Activated B cell treated with CpG ODN at 0.5 μM for 24 hours (primary cell): Measurements from ENCODE around the gene CAVIN1. TPM values are rescaled to one million over a fixed set of nuclear protein-coding genes. Genes with fewer than 3 reads are reported as not detected.
A peak's percentile ranks its signal among the peaks of the same experiment; 100 is the strongest.

Source experiments
- ATAC-seq: fragments of 200-7000 bp; cut with Tn5 transposase; one replicate; pipeline ENCODE4 v1.10.0; 2021; ENCODE audit warnings: low read depth, mild to moderate bottlenecking, moderate library complexity
- CTCF ChIA-PET: fragments of 350-600 bp; sonication (Branson Sonifier 250); formaldehyde crosslinking; loops from one replicate; lab custom pipeline; 2021; ENCODE audit warnings: antibody characterized with exemption; lab: Charles Lee
- POLR2A ChIA-PET: fragments of 350-600 bp; sonication (Branson Sonifier 250); formaldehyde crosslinking; loops from one replicate; lab custom pipeline; 2021; ENCODE audit warnings: antibody characterized with exemption; lab: Charles Lee
- DNase-seq: peaks from one replicate; pipeline ENCODE4 v3.0.0; 2022
- H3K27ac Mint-ChIP-seq: one replicate; pipeline ENCODE4 v1.8.0; 2020; ENCODE audit warnings: mixed read lengths
- H3K27me3 Mint-ChIP-seq: one replicate; pipeline ENCODE4 v1.8.0; 2021; ENCODE audit warnings: mixed read lengths
- H3K36me3 Mint-ChIP-seq: one replicate; pipeline ENCODE4 v1.8.0; 2021; ENCODE audit warnings: low read depth, mixed read lengths
- H3K4me1 Mint-ChIP-seq: one replicate; pipeline ENCODE4 v1.8.0; 2021; ENCODE audit warnings: mixed read lengths
- H3K4me3 Mint-ChIP-seq: one replicate; pipeline ENCODE4 v1.8.0; 2020; ENCODE audit warnings: mild to moderate bottlenecking, mixed read lengths
- H3K9me3 Mint-ChIP-seq: one replicate; pipeline ENCODE4 v1.8.0; 2020; ENCODE audit warnings: mixed read lengths
- CTCF ChIP-seq: fragments of 200-600 bp; IDR thresholded peaks from one replicate; pipeline ENCODE4 v1.8.0; 2022; ENCODE audit warnings: antibody characterized with exemption, mild to moderate bottlenecking
- intact Hi-C: fragments of 100-400 bp; cut with micrococcal nuclease; formaldehyde crosslinking; loops from one replicate; pipeline ENCODE4 v1.15.1; 2024
- total RNA-seq: library from RNA; stranded (reverse); gene quantifications from 2 replicates; pipeline ENCODE4 v1.2.3, GENCODE V29; 2022

The CAVIN1 gene
- total RNA-seq, 1 donor from 2014 or later: 0.20 TPM

- intact Hi-C loops: loop anchor here (2.0 to 10.0 kb wide), 5 partner anchors 53 to 605 kb away; partner anchors contain the start of genes JUP and KCNH4
- peaks cover 17% of the 10 kb centered on the region for H3K36me3 Mint-ChIP-seq
- peak overlapping the region; percentile 68 for H3K4me3 Mint-ChIP-seq
- ChIA-PET CTCF (interaction anchor here (1.3 to 2.1 kb wide), 3 partner anchors 11 to 78 kb away, joined by 4 to 8 read pairs (median 7); no protein-coding TSS in a partner anchor), POLR2A (interaction anchor here (1.5 to 3.2 kb wide), 6 partner anchors 13 to 384 kb away, joined by 5 to 102 read pairs (median 12); partner anchors contain the start of genes NAGLU and VPS25)
- DNase-seq (no peak), ATAC-seq (no peak)
- no peak for TF ChIP-seq CTCF
- H3K27me3 Mint-ChIP-seq: no peaks in the 10 kb centered on the region
- H3K9me3 Mint-ChIP-seq: no peaks in the 10 kb centered on the region
- H3K27ac Mint-ChIP-seq: peak overlapping the region; percentile 100
- H3K4me1 Mint-ChIP-seq: peaks cover 57% of the 10 kb centered on the region
These were observed 33.2 kb downstream of the CAVIN1 start for GRCh38 chr17:42389899-42390298.

DNA sequence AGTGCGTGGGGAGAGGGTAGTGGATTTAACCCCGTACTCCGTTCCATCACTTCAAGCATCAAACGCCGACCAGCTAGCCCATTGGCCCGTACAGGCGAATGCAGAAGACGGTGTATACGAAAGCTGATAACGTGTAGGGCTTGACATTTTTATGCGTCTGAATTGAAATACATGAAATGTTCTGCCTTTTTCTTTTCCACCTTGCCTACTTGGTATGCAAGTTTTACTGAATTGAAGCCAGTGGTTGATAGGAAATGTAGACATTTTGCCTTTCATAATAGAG is 34.0 kb downstream of the CAVIN1 start:
- H3K36me3 Mint-ChIP-seq: peaks cover 19% of the 10 kb centered on the region
- H3K4me1 Mint-ChIP-seq: peaks cover 59% of the 10 kb centered on the region
- POLR2A ChIA-PET: interaction anchor here (0.5 to 3.2 kb wide), 41 partner anchors 11 to 927 kb away, joined by 3 to 102 read pairs (median 5); partner anchors contain the start of genes ACLY, CAVIN1, CNP and DNAJC7
- peak overlapping the region; percentile 100 for H3K27ac Mint-ChIP-seq
- H3K9me3 Mint-ChIP-seq: no peaks in the 10 kb centered on the region
- H3K27me3 Mint-ChIP-seq: no peaks in the 10 kb centered on the region
- CTCF ChIA-PET: interaction anchor here (1.2 to 2.1 kb wide), 6 partner anchors 10 to 77 kb away, joined by 3 to 15 read pairs (median 7); no protein-coding TSS in a partner anchor
- peak; percentile 50 for ATAC-seq
- intact Hi-C loops: loop anchor here (2.0 to 10.0 kb wide), 5 partner anchors 52 to 604 kb away; partner anchors contain the start of genes JUP and KCNH4
- no peak for DNase-seq
- TF ChIP-seq CTCF: no peak
- H3K4me3 Mint-ChIP-seq: peak overlapping the region; percentile 97

GRCh38 chr17:42388381-42389134 is 34.5 kb downstream of the CAVIN1 start, which contains the start of gene STAT3:
TSS of gene STAT3 (minus strand) at chr17:42388442. CDS start at chr17:42348516, 39,926 bp downstream.
- POLR2A ChIA-PET: interaction anchor here (0.5 to 3.2 kb wide), 52 partner anchors 12 to 972 kb away, joined by 3 to 102 read pairs (median 5); partner anchors contain the start of genes ACLY, CAVIN1, CNP and DNAJC7
- H3K36me3 Mint-ChIP-seq: peaks cover 21% of the 10 kb centered on the region

GRCh38 chr17:42387661-42388380 is 35.2 kb downstream of the CAVIN1 start:
- CTCF ChIA-PET: interaction anchor here (0.9 to 2.1 kb wide), 8 partner anchors 9 to 165 kb away, joined by 3 to 15 read pairs (median 6); no protein-coding TSS in a partner anchor
- POLR2A ChIA-PET: interaction anchor here (0.5 to 3.2 kb wide), 47 partner anchors 11 to 973 kb away, joined by 3 to 102 read pairs (median 5); partner anchors contain the start of genes ACLY, CAVIN1, CNP and DNAJC7
- Mint-ChIP-seq H3K36me3 (peaks cover 21% of the 10 kb centered on the region), H3K4me1 (peaks cover 52% of the 10 kb centered on the region), H3K4me3 (peak overlapping the region; percentile 97), H3K9me3 (no peaks in the 10 kb centered on the region), H3K27me3 (no peaks in the 10 kb centered on the region), H3K27ac (peak overlapping the region; percentile 100)
- intact Hi-C loops: loop anchor here (1.0 to 10.0 kb wide), 9 partner anchors 9 to 603 kb away; partner anchors contain the start of genes ACLY, JUP and KCNH4
- TF ChIP-seq CTCF: no peak
- no peak for ATAC-seq
- DNase-seq: peak; percentile 47

More at GRCh38 chr17:42388381-42389134, 34.5 kb downstream of the CAVIN1 start, which contains the start of gene STAT3:
- intact Hi-C loops: loop anchor here (1.0 to 10.0 kb wide), 9 partner anchors 9 to 604 kb away; partner anchors contain the start of genes ACLY, JUP and KCNH4
- Mint-ChIP-seq H3K27ac (peak within 1 kb of the TSS; percentile 100), H3K4me1 (peaks cover 56% of the 10 kb centered on the region), H3K4me3 (peak within 1 kb of the TSS; percentile 97), H3K9me3 (no peaks in the 10 kb centered on the region), H3K27me3 (no peaks in the 10 kb centered on the region)
- CTCF ChIA-PET: interaction anchor here (0.9 to 2.1 kb wide), 9 partner anchors 9 to 166 kb away, joined by 3 to 15 read pairs (median 4); no protein-coding TSS in a partner anchor
- TF ChIP-seq CTCF: no peak
- ATAC-seq (peak; percentile 86), DNase-seq (peak; percentile 100)
